Activated naive CD4-positive, alpha-beta T cell treated with Interleukin-2 at 50 U/mL for 16 hours (primary cell): ENCODE measurements around the gene MYCN.

Source experiments
- DNase-seq: peaks from one replicate; pipeline ENCODE4 v3.0.0-alpha.2; 2020

MYCN gene

DNA sequence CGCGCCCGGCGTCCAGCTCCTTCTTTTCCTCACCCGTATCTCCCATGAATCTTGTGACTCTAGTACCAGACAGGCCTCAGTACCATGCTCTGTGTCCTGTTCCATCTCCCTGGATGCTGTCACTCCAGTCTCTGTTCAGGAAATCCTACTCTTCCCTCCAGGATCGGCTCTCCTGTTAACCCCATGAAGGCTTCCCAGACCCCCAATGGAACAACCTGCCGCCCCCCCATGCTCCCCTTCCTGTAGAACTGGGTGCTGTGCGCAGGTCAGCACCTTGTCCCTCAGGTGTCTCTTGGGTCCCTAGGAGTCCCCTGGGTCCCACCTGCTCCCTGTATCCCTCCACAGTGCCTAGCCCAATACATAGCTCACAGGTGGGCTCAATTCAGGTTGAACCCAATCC is 41.3 kb downstream of the MYCN start:
- DNase-seq = no peak

DNA sequence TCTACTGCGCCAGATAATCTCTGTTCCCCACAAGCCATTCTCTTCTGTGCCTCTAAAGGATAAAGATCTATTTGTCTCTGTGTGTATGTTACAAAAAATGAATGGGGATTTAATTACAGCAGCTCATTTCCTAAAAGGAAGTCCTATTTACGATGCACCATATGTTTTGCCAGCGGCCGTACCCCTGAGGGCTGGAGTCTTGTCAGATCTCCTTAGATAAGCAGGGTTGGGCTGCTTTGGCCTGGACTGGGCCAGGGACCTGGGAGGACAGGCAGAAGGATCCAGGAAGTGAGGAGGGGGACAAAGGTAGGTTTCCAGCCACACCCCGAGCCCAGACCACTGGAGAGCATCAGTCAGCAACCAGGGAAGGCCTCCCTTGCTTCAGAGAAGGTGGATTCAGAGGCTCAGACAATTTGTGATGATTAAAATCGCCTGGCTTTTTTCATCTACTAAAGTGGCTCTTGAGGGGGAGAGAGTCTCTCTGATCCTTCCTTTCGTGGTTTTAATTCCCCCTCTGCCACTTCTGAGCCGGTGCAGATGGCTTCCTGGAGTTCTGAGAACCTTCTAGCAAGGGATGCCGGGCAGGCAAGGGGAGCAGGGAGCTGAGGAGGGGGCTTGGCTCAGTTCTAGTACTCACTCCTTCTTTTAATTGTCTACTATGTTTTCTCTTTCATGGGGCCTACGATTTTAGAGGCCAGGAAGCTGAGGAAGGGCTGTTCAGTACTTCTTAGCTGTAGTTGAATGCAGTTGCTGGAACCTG is 42.1 kb downstream of the MYCN start:
- DNase-seq = no peak

DNA sequence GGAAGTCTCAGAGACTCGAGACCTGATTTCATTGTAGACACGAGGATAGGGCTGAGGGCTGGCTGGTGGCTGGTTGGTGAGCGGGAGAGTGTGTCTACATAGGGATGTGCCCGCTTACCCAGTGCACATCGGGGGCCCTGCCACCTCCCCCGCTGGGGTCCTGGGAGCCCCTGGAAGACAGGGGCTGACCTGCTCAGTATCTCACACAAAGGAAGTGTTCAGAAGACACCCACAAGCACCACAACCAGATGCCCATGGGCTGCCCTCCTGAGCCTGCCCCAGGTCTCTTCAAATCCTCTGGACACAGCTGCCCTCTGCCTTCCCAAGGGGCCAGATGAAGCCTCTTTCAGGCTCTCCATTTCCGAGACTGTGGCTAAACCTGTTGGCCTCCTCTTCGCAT is 43.1 kb downstream of the MYCN start:
- DNase-seq = no peak

DNA sequence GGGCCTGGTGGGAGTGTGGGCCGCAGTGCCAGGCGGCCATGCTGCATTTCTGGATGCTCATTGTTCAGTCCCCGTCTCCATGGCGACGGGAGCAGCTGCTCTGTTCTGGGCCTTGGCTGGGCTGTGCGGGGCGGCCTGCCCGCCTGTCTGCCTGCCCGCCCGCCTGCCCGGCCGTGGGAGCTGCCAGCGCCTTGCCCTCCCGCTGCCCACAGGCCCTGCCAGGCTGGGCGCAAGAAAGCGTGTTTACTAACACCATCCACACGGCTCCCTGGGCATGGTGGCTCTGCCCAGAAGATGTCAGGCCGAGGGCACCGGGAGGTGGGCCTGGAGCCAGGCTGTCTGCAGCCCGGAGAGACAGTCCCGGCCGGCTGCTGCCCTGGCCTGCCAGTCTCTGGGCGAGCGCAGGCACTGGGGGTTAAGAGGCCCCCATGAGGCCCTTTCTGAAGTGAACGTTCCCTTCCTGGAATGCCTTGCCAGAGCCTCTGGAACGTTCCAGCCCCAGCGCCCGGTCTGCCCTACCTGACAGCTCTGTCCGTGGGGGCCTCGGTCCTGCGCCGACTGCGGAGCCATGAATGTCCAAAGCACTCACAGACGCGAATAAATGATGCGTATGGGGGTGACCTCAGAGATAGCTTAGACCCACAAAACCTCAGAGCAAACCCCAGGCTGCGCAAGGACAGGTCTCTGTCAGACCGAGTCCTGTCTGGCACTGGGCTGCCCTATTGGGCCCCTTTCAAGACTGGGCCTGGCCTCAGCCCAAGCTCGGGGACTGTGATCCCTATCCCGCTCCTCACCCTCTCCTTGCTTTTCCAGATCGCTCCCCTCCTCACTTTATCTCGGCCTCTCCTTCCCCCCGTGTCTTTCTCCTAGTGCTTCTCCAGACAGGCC is 44.3 kb downstream of the MYCN start:
- DNase-seq = no peak

DNA sequence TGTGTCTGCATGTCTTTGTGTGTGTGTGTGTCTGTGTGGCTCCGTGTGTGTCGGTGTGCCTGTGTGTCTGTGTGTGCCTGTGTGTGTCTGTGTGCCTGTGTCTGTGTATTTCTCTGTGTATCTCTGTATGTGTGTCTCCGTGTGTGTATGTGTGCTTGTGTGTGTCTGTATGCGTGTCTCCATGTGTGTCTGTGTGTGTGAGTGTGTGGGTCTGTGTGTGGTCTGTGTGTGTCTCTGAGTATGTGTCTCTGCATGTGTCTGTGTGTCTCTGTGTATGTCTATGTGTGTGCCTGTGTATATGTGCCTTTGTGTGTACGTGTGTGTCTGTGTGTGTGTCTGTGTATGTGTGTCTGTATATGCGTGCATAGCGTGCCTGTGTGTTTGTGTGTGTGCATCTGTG is 45.2 kb downstream of the MYCN start:
- DNase-seq = no peak

DNA sequence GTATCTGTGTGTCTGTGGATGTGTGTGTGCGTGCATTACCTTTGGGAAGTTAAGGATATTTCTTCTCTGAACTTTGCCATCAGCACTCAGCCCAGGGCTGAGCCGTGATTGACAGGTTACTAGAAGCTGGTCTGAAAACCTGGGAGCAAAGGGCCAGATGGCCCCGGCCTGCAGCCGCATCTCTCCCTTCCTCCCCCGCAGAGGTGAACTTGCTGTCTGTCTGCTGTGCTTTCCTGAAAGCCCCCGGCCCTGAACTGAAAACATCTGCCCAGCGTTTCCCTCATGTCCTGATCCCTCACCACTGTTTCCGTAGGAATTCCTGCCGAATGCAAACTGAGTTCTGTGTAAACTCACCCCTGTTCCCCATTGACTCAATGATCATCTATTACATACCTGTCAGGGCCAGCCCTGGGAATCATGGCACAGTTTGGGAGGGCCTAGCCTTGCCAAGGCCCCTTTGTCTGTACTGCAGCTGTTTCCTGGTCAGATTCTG is 45.8 kb downstream of the MYCN start:
- DNase-seq = no peak

DNA sequence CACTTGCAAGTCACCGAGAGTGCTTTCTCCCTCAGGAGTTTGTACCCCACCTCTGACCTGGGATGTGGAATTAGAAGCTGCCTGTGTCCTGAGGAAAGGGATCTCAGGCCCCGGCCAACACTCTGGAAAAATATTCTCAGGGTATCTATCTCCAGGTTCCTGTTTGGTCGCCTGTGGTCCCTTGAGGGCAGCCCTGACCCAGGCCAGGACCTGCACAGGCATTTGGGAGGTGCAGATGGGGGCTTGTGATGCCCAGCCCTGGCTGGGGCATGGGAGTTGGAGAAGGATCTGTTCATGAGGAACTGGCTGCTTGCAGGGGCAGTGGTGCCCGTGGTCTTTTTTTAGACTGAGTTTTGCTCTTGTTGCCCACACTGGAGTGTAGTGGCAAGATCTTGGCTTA is 46.3 kb downstream of the MYCN start:
- no peak for DNase-seq

DNA sequence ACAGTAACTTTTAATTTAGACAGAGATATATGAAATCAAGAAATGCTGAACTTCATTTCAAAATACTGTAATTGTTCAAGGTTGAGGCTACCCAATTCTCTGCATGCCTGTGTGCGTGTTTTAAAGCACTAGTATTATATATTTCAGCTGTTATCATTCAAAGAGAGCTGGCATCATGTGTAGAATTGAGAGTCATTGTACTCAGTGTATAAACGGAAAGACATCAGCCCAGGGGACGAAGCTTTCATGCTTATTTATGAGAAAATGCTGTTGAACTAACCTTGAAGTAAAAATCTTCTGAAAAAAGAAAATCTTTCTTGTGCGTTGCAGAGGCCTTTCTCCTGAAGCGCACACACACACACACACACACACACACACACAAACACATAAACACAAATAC is 48.4 kb downstream of the MYCN start:
- DNase-seq = no peak

DNA sequence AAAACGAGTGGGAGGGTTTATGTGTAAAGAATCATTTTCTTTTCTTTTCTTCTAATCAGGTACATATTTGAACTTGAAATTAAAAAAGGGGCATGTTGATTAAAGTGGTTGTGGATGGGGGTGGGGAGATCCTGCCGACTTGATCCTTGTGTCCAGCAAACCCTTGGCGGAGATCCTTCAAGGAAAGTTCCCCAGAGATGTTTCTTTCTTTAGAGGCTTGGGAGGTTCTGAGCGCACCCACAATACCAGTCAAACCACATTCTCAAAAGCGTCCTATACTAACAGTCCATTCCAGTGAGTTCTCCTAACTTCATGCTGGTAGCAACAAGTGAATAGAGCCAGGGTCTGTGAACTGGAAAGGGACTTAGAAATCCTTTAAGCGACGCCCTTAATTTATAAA is 49.2 kb downstream of the MYCN start:
- no peak for DNase-seq

DNA sequence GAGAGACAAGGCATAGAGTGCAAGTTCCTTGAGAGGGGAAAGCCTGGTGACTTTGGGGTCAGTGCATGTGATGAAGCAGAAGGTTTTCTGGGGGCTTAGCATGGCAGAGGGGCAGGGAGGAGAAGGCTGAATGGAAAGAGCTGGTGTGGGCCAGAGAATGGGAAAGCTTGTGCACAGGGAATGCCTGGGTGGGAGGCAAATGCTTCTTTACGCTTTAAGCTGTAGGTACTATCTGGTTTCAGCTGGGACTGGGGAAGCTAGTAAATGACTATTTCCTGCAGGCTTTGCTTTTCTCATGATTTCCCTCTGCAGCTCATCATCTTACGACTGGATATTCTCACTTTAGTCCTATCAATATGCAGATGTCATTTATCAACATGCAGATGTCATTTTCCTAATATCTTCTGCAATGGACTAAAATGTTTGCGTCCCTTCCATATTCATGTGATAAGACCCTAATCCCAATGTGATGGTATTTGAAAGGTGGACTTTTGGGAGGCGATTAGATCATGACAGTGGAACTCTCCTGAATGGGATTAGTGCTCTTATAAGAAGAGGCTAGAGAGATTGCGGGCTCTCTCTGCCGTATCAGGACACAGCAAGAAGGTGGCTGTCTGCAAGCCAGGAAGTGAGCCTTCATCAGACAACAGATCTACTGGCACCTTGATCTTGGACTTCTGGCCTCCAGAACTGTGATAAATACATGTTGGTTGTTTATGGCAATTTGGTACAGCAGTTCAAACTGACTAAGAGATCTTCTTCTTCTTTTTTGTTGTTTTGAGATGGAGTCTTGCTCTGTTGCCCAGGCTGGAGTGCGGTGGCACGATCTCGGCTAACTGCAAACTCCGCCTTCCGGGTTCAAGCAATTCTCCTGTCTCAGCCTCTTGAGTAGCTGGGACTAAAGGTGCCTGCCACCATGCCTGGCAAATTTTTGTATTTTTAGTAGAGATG is 50.1 kb downstream of the MYCN start:
- no peak for DNase-seq

DNA sequence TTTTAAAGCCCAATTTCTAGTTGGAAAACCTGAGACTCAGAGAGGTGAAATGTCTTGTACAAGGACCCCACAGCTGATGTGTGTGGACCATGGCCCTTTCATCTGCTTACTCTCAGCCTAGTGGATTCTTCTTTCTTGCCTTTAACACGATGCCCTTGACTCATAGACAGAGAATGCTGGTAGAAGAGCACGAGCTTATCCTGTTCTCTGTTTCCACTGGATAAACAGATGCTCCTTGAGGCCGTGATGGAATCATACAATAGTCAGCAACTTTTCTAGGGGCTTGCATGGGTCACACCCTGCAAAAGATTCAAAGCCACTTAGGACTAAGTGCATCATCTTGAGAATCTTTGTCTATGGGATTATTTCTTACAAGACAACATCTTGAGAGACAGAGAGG is 50.9 kb downstream of the MYCN start:
- DNase-seq = no peak

DNA sequence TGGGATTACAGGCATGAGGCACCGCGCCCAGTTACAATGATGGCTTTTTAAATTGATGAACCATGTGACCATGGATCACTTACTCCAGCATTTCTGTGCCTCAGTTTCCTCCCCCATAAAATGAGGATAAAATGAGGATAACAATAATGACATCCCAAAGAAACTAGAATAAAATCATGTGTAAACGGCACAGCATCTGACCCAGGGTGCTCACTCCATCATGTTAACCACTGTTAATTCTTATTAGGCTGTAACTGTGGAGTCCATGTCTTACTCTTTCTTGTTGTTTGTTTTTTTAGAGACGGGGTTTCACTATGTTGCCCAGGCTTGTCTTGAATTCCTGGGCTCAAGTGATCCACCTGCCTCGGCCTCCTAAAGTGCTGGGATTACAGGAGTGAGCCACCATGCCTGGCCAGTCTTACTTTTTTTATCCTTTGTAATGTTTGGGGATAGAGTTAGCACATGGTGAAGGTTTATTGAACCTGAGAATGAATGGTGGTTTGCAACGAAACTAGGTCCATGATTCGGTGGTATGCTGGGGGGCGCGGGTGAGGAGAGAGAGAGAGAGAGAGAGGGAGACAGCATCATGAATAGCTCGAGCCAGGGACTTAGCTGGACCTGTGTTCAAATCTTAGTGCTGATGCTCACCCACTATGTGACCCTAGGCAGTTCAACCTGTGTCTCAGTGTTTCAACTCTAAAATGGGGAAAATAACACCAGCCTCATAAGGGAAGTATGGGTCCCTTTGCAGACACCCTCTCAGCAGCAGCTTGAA is 52.3 kb downstream of the MYCN start:
- no peak for DNase-seq

DNA sequence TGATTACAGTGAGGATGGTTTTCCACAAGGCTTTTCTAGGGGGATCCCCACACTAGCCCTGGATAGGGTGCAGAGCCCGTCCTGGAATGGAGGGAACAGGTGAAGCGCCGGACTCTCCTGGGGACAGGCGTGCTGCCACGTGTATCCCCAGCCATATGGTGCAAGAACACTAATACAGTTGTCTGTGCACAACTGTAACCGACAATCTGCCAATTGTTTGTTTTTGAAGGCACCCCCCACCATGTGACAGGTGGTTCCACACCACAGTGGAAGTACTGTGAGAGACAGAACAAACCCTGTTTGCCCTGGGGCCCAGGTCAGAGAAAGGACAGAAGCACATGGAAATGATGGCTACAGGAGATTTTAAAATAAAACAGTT is 52.9 kb downstream of the MYCN start:
- DNase-seq = no peak

DNA sequence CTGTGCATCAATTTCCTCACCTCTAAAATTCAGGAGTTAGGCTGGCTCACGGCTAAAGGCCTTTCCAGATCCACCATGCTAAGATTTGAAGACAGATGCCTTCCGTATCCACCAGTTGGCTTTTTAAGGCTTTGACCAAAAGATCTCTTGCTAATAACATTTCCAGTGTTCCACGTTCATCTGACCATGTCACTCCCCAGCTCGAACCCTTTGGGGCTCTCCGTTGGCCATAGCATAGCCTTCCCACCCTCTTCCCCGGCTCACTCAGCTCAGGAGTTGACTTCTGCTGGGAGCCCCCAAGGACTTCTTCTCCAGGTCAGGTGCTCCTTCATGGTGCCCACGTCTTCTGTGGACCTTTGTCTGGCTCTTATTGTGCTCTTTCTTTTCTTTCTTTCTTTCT is 53.3 kb downstream of the MYCN start:
- no peak for DNase-seq

DNA sequence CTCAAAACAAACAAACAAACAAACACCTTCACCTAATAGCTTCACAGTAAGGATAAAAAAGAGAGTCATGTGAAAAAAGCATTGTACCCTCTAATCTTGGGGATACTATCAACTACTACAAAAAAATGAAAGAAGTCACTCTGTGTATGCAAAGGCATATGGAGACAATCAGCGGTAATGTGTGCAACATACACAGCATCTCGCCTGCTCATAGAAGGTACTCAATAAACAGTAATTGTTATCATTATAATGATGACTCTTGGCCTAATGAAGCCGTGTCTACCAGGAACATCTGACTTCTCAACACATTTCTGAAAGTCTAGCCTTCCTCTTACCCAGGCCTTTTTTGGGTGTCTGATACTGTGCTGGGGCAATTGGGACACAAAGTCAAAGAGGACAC is 55.3 kb downstream of the MYCN start:
- DNase-seq = no peak
